Bronchial epithelial cell (primary cell): Measurements from ENCODE around the gene ELF3. TPM values are rescaled to one million over a fixed set of nuclear protein-coding genes. Genes with fewer than 3 reads are reported as not detected.
A peak's percentile ranks its signal among the peaks of the same experiment; 100 is the strongest.

Source experiments
- DNase-seq: peaks from one replicate; pipeline ENCODE4 v3.0.0-alpha.2; 2010; ENCODE audit warnings: low read depth
- FAIRE-seq: peaks from 2 replicates; lab custom pipeline; 2011; peaks lifted over from hg19 to GRCh38; lab: Jason Lieb, UNC
- H3K27me3 ChIP-seq: 2 replicates; pipeline ENCODE4 v1.5.1; 2011; ENCODE audit warnings: low read length; ENCODE audit not compliant: control insufficient read depth, insufficient read depth
- H3K36me3 ChIP-seq: 2 replicates; pipeline ENCODE4 v1.5.1; 2011; ENCODE audit warnings: low read length; ENCODE audit not compliant: control insufficient read depth, insufficient read depth
- H3K4me3 ChIP-seq: 2 replicates; pipeline ENCODE4 v1.5.1; 2011; ENCODE audit warnings: mild to moderate bottlenecking, low read depth, low read length, control low read depth
- total RNA-seq: library from RNA; depleted of rRNA; stranded (reverse); fragments of >200 nt; gene quantifications from 2 replicates; pipeline ENCODE4 v1.2.1, GENCODE V29; 2014
- TF ChIP-seq, protein P1 (sequence below): IDR thresholded peaks from 2 replicates; pipeline ENCODE4 v1.5.1; 2011; ENCODE audit warnings: mild to moderate bottlenecking, moderate library complexity, low read length, control low read depth, inconsistent platforms; ENCODE audit not compliant: insufficient read depth, severe bottlenecking

The ELF3 gene
- total RNA-seq, 1 donor from 2014 or later, result 66.1 TPM

DNA sequence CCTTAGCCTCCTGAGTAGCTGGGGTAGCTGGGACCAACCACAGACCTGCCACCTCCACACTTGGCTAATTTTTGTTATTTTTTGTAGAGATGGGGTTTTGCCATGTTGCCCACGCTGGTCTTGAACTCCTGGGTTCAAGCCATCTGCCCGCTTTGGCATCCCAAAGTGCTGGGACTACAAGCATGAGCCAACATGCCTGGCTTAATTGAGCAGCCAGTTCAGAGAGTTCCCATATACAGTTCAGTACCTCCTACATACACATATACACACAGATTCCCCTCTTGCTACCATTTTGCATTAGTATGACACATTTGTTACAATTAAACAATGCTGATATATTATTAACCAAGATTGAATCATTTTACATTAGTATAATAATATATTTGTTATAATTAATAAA lies 25.0 kb upstream of the ELF3 start:
- FAIRE-seq (no peak), DNase-seq (no peak)

DNA sequence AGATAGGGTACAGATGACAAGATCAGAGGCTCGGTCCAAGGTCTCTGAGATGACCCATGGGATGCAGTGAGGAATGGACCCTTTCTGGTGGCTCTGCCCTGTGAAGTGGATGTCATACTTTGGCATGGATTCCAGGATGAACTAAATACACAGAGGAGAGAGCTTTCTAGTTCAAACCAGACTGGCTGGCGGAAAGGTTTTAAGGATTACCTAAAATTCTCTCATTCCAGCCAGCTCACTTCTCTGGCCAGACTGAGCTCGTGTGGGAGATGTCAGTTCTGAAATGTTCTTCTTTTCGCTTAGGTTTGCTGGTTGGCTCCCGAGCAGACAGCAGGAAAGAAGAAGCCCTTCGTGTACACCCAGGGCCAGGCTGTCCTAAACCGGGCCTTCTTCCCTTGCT lies 21.8 kb upstream of the ELF3 start:
- DNase-seq (no peak), FAIRE-seq (no peak)
- Histone ChIP-seq H3K27me3 (no peaks in the 10 kb centered on the region), H3K36me3 (peaks cover 20% of the 10 kb centered on the region), H3K4me3 (no peak overlapping the region)
- TF ChIP-seq, protein P1, sequence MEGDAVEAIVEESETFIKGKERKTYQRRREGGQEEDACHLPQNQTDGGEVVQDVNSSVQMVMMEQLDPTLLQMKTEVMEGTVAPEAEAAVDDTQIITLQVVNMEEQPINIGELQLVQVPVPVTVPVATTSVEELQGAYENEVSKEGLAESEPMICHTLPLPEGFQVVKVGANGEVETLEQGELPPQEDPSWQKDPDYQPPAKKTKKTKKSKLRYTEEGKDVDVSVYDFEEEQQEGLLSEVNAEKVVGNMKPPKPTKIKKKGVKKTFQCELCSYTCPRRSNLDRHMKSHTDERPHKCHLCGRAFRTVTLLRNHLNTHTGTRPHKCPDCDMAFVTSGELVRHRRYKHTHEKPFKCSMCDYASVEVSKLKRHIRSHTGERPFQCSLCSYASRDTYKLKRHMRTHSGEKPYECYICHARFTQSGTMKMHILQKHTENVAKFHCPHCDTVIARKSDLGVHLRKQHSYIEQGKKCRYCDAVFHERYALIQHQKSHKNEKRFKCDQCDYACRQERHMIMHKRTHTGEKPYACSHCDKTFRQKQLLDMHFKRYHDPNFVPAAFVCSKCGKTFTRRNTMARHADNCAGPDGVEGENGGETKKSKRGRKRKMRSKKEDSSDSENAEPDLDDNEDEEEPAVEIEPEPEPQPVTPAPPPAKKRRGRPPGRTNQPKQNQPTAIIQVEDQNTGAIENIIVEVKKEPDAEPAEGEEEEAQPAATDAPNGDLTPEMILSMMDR, result no peak

More for the DNA sequence above, 25.0 kb upstream of the ELF3 start:
- peaks cover 8% of the 10 kb centered on the region for H3K36me3 ChIP-seq
- no peak overlapping the region for H3K4me3 ChIP-seq
- TF ChIP-seq, protein P1, result no peak
- H3K27me3 ChIP-seq, result no peaks in the 10 kb centered on the region

DNA sequence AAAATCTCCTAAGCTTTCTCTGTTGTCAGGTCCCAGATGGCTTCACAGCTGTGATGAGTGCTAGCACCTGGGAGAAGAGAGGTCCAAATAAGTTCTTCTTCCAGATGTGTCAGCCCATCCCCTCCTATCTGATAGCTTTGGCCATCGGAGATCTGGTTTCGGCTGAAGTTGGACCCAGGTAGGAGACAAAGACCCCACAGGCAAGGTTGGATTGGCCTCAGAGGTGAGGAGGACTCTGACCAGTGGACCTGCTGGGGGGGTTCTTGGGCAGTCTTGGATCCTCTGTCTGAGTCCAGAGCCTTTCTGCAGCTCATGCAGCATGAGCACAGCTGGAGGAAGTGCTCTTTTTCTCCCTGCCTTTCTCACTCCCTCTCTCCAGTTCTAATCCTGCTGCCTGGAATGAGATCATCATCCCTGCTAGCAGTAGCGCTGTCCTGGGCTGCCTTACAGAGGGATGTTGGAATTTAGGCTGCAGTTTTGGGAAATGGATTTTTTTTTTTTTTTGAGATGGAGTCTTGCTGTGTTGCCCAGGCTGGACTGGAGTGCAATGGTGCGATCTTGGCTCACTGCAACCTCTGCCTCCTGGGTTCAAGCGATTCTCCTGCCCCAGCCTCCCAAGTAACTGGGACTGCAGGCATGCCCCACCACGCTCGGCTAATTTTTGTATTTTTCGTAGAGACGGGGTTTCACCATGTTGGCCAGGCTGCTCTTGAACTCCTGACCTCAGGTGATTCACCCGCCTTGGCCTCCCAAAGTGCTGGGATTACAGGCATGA lies 20.8 kb upstream of the ELF3 start:
- peaks cover 22% of the 10 kb centered on the region for H3K36me3 ChIP-seq

DNA sequence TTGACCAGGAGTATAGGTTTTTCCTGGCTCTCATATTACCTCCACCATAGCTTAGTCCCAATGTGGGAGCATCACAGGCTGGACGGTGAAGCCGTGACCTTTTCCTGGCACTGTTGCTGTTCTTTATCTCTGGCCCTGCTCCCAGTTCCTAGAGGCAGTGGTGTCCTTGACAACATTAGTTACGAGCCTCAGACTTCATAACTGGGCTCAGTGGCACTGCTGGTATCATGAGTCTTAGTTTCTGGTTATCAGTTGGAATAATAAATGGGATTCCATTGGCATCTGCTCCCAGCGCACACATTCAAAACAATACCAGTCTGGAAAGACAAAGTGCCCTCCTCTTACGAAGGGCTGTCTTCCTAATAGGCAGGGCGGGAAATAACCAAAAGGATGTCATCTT lies 20.0 kb upstream of the ELF3 start:
- DNase-seq (no peak), FAIRE-seq (no peak)
- Histone ChIP-seq H3K36me3 (peaks cover 21% of the 10 kb centered on the region), H3K4me3 (no peak overlapping the region), H3K27me3 (no peaks in the 10 kb centered on the region)
- TF ChIP-seq, protein P1, result no peak

More for the DNA sequence above, 20.8 kb upstream of the ELF3 start:
- TF ChIP-seq, protein P1, result no peak
- H3K4me3 ChIP-seq, result no peak overlapping the region
- peak; percentile 13 for FAIRE-seq
- DNase-seq, result no peak
- no peaks in the 10 kb centered on the region for H3K27me3 ChIP-seq

DNA sequence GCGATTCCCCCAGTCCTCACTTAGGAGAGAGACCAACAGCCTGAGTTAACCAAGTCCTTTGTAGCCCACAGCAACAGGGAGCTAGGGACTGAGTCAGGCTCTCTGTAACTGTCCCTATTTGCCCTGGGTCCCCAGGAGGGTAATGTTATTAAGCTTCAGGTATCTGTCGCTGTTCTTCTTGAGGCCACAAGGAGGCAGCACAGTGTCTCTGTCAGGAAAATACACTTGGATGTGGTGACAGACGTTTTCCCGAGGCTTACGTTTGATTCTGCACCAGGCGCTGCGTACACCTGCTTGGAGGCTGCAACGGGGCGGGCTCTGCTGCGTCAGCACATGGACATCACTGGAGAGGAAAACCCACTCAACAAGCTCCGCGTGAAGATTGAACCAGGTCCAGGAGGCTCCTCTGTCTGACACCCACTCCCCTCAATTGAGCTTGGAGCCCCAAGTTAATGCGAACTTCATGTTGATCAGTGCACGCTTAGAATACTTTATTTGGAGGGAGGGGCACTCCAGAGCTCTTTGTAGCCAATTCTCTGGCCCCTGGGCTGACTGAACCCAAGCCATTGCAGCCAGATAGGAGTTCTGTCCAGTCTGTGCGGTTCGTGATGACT lies 10.7 kb upstream of the ELF3 start:
- Histone ChIP-seq H3K36me3 (peaks cover 25% of the 10 kb centered on the region), H3K27me3 (no peaks in the 10 kb centered on the region), H3K4me3 (no peak overlapping the region)
- DNase-seq (peak; percentile 65), FAIRE-seq (no peak)
- TF ChIP-seq, protein P1, result peak; percentile 87

DNA sequence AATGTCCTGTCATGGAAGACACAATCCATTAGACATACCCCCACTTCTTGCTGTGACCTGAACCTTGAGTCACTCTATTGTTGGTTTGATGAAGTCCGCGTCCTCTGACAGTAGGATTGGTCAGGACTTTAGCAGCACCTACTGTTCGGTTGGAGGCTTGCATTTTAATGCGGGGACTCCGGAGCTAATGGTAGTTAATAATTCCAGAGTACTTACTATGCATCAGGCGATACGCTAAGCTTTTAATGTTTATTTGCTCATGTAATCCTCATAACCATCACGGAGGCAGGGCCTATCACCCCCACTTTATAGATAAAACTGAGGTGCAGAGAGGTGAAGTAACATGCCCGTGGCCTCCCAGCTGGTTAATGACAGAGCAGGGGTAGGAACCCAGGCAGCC lies 7.9 kb upstream of the ELF3 start:
- FAIRE-seq, result peak; percentile 43

More for the DNA sequence above, 7.9 kb upstream of the ELF3 start:
- TF ChIP-seq, protein P1, result no peak
- Histone ChIP-seq H3K4me3 (no peak overlapping the region), H3K27me3 (no peaks in the 10 kb centered on the region), H3K36me3 (peaks cover 19% of the 10 kb centered on the region)
- DNase-seq, result no peak
